Naive thymus-derived CD4-positive, alpha-beta T cell (primary cell): Measurements from ENCODE around the gene IAH1. TPM values are rescaled to one million over a fixed set of nuclear protein-coding genes. Genes with fewer than 3 reads are reported as not detected.

ENCODE experiments used
- ATAC-seq: fragments of 150-1000 bp; cut with Tn5 transposase; 2 replicates; pipeline ENCODE4 v1.10.0; 2021; ENCODE audit warnings: mild to moderate bottlenecking, moderate library complexity
- CTCF ChIA-PET: fragments of 350-600 bp; sonication (Branson Sonifier 250); formaldehyde crosslinking; loops from one replicate; lab custom pipeline; 2021; ENCODE audit warnings: antibody characterized with exemption; lab: Charles Lee
- POLR2A ChIA-PET: fragments of 350-600 bp; sonication (Branson Sonifier 250); formaldehyde crosslinking; loops from one replicate; lab custom pipeline; 2021; ENCODE audit warnings: antibody characterized with exemption, inconsistent platforms; lab: Charles Lee
- DNase-seq, 9 donors: peaks; one replicate each; pipeline versions ENCODE4 v3.0.0 to v3.0.0-alpha.2; 2020 to 2022; ENCODE audit warnings: mixed read lengths in 1 of 9
- H3K27ac ChIP-seq: one replicate; pipeline ENCODE4 v1.7.0; 2013; ENCODE audit warnings: mild to moderate bottlenecking, low read depth, low read length, moderate library complexity
- H3K27me3 ChIP-seq, 2 donors: one replicate each; pipeline ENCODE4 v1.7.0; 2013; ENCODE audit warnings: low read length in 2 of 2, mild to moderate bottlenecking in 2 of 2, moderate library complexity in 2 of 2; ENCODE audit not compliant: control insufficient read depth in 2 of 2, insufficient read depth in 2 of 2
- H3K36me3 ChIP-seq, 3 experiments: 1 replicate in 2 of 3; 2 replicates in 1 of 3; pipeline ENCODE4 v1.7.0; 2013; ENCODE audit warnings: low read length in 3 of 3, mild to moderate bottlenecking in 3 of 3, moderate library complexity in 1 of 3; ENCODE audit not compliant: insufficient read depth in 3 of 3, control insufficient read depth in 2 of 3
- H3K4me1 ChIP-seq, 2 donors: one replicate each; pipeline ENCODE4 v1.7.0; 2013; ENCODE audit warnings: low read length in 2 of 2, mild to moderate bottlenecking in 2 of 2, moderate library complexity in 1 of 2; ENCODE audit not compliant: control insufficient read depth in 2 of 2, insufficient read depth in 2 of 2
- H3K4me3 ChIP-seq: 2 replicates; pipeline ENCODE4 v1.7.0; 2013; ENCODE audit warnings: mild to moderate bottlenecking, low read length
- H3K9me3 ChIP-seq, 3 experiments: 1 replicate in 2 of 3; 2 replicates in 1 of 3; pipeline ENCODE4 v1.7.0; 2013; ENCODE audit warnings: low read length in 3 of 3; ENCODE audit not compliant: control insufficient read depth in 2 of 3
- H3K27ac Mint-ChIP-seq, 9 donors: one replicate each; pipeline ENCODE4 v1.8.0; 2020 to 2022; ENCODE audit warnings: mixed read lengths in 9 of 9, mild to moderate bottlenecking in 8 of 9, moderate library complexity in 5 of 9, inconsistent platforms in 2 of 9
- H3K27me3 Mint-ChIP-seq, 5 donors: one replicate each; pipeline ENCODE4 v1.8.0; 2021 to 2022; ENCODE audit warnings: mixed read lengths in 5 of 5, mild to moderate bottlenecking in 1 of 5
- H3K36me3 Mint-ChIP-seq, 5 donors: one replicate each; pipeline ENCODE4 v1.8.0; 2020 to 2022; ENCODE audit warnings: mixed read lengths in 5 of 5, mild to moderate bottlenecking in 3 of 5, inconsistent platforms in 1 of 5
- H3K4me1 Mint-ChIP-seq, 7 donors: one replicate each; pipeline ENCODE4 v1.8.0; 2020 to 2022; ENCODE audit warnings: mixed read lengths in 7 of 7, mild to moderate bottlenecking in 3 of 7, inconsistent platforms in 1 of 7
- H3K4me3 Mint-ChIP-seq, 10 donors: one replicate each; pipeline ENCODE4 v1.8.0; 2020 to 2022; ENCODE audit warnings: mild to moderate bottlenecking in 10 of 10, mixed read lengths in 10 of 10, moderate library complexity in 6 of 10, inconsistent platforms in 2 of 10
- H3K9me3 Mint-ChIP-seq, 11 donors: one replicate each; pipeline ENCODE4 v1.8.0; 2020 to 2022; ENCODE audit warnings: mixed read lengths in 11 of 11, mild to moderate bottlenecking in 4 of 11, inconsistent platforms in 1 of 11, moderate library complexity in 1 of 11
- intact Hi-C, 2 donors: fragments of 100-400 bp; cut with micrococcal nuclease; formaldehyde crosslinking; loops; one replicate each; pipeline ENCODE4 v1.15.1; 2023
- polyA plus RNA-seq, 2 donors: library from polyadenylated mRNA; unstranded; fragments of 300-500 nt; fragmentation: Illumina TruSeq; gene quantifications; one replicate each; pipeline ENCODE4 v1.2.3, GENCODE V29; 2021
- total RNA-seq, 6 experiments: library from RNA in 5 of 6; stranded (reverse) in 5 of 6; gene quantifications; 1 replicate in 5 of 6; 2 replicates in 1 of 6; pipeline ENCODE4 v1.2.3 and lab custom pipeline; 2021 to 2026

Gene IAH1
- total and polyA plus RNA-seq, 7 experiments from 2014 or later, result 43.9 to 77.5 (median 51.0) TPM

- CTCF ChIA-PET, result no interaction called here
These were observed 34.2 kb upstream of the IAH1 start for GRCh38 chr2:9440058-9440727.

GRCh38 chr2:9441556-9441955 lies 32.8 kb upstream of the IAH1 start:
- H3K27me3 Mint-ChIP-seq, result no peaks in the 10 kb centered on the region
- Histone ChIP-seq H3K27me3 (no peaks in the 10 kb centered on the region), H3K4me3 (no peak overlapping the region), H3K36me3 (peaks cover 0 to 61% (median 12%) of the 10 kb centered on the region in 3 experiments), H3K4me1 (no peaks in the 10 kb centered on the region), H3K27ac (no peak overlapping the region), H3K9me3 (no peaks in the 10 kb centered on the region)
- ATAC-seq (no peak), DNase-seq (no peak)
- intact Hi-C loops, result no loop called here
- CTCF ChIA-PET, result interaction anchor here (1.3 kb wide), 1 partner anchor 12 kb away, joined by 3 read pairs; no protein-coding TSS in a partner anchor
- no peak overlapping the region for H3K27ac Mint-ChIP-seq
- H3K36me3 Mint-ChIP-seq, result peaks cover 22 to 57% (median 43%) of the 10 kb centered on the region in 5 donors
- no peaks in the 10 kb centered on the region for H3K9me3 Mint-ChIP-seq
- H3K4me1 Mint-ChIP-seq, result peaks cover 0 to 8% (median 0%) of the 10 kb centered on the region in 7 donors
- no peak overlapping the region for H3K4me3 Mint-ChIP-seq
- POLR2A ChIA-PET, result no interaction called here

More at GRCh38 chr2:9440058-9440727, 34.2 kb upstream of the IAH1 start:
- no peaks in the 10 kb centered on the region for H3K4me1 ChIP-seq
- no peak overlapping the region for H3K27ac Mint-ChIP-seq
- peaks cover 0 to 4% (median 0%) of the 10 kb centered on the region in 7 donors for H3K4me1 Mint-ChIP-seq
- intact Hi-C loops, result no loop called here
- DNase-seq (no peak), ATAC-seq (no peak)
- peaks cover 0 to 60% (median 12%) of the 10 kb centered on the region in 3 experiments for H3K36me3 ChIP-seq
- H3K9me3 ChIP-seq, result no peaks in the 10 kb centered on the region
- H3K4me3 ChIP-seq, result no peak overlapping the region
- H3K4me3 Mint-ChIP-seq, result no peak overlapping the region
- H3K36me3 Mint-ChIP-seq, result peaks cover 18 to 58% (median 44%) of the 10 kb centered on the region in 5 donors
- POLR2A ChIA-PET, result no interaction called here
- H3K27me3 Mint-ChIP-seq, result no peaks in the 10 kb centered on the region
- H3K9me3 Mint-ChIP-seq, result no peaks in the 10 kb centered on the region
- H3K27ac ChIP-seq, result no peak overlapping the region
- H3K27me3 ChIP-seq, result no peaks in the 10 kb centered on the region

GRCh38 chr2:9443526-9443925 lies 30.8 kb upstream of the IAH1 start:
- Mint-ChIP-seq H3K27ac (peak overlapping the region in 1 of 9 donors; percentile 76), H3K9me3 (no peaks in the 10 kb centered on the region), H3K27me3 (no peaks in the 10 kb centered on the region), H3K36me3 (peaks cover 17 to 46% (median 40%) of the 10 kb centered on the region in 5 donors), H3K4me1 (peaks cover 0 to 8% (median 0%) of the 10 kb centered on the region in 7 donors), H3K4me3 (no peak overlapping the region)
- intact Hi-C loops, result no loop called here
- DNase-seq, result no peak
- H3K36me3 ChIP-seq, result peaks cover 0 to 58% (median 9%) of the 10 kb centered on the region in 3 experiments
- H3K9me3 ChIP-seq, result no peaks in the 10 kb centered on the region
- ChIA-PET POLR2A (no interaction called here), CTCF (no interaction called here)
- H3K4me3 ChIP-seq, result no peak overlapping the region
- no peak for ATAC-seq
- H3K27me3 ChIP-seq, result no peaks in the 10 kb centered on the region
- no peaks in the 10 kb centered on the region for H3K4me1 ChIP-seq
- H3K27ac ChIP-seq, result no peak overlapping the region

GRCh38 chr2:9445089-9445488 lies 29.3 kb upstream of the IAH1 start:
- intact Hi-C loops, result no loop called here
- no peaks in the 10 kb centered on the region for H3K27me3 ChIP-seq
- ChIA-PET POLR2A (no interaction called here), CTCF (no interaction called here)
- Mint-ChIP-seq H3K4me1 (peaks cover 0 to 8% (median 0%) of the 10 kb centered on the region in 7 donors), H3K9me3 (no peaks in the 10 kb centered on the region), H3K27ac (peak overlapping the region in 1 of 9 donors; percentile 43), H3K36me3 (peaks cover 22 to 46% (median 36%) of the 10 kb centered on the region in 5 donors), H3K4me3 (no peak overlapping the region), H3K27me3 (no peaks in the 10 kb centered on the region)
- H3K36me3 ChIP-seq, result peaks cover 0 to 58% (median 6%) of the 10 kb centered on the region in 3 experiments
- no peaks in the 10 kb centered on the region for H3K4me1 ChIP-seq
- DNase-seq (no peak), ATAC-seq (no peak)
- no peak overlapping the region for H3K27ac ChIP-seq
- no peaks in the 10 kb centered on the region for H3K9me3 ChIP-seq
- H3K4me3 ChIP-seq, result no peak overlapping the region

GRCh38 chr2:9451231-9451630 lies 23.1 kb upstream of the IAH1 start:
- no peaks in the 10 kb centered on the region for H3K27me3 ChIP-seq

GRCh38 chr2:9460441-9461017 lies 13.8 kb upstream of the IAH1 start:
- ATAC-seq, result no peak
- no peaks in the 10 kb centered on the region for H3K4me1 ChIP-seq
- Mint-ChIP-seq H3K27me3 (no peaks in the 10 kb centered on the region), H3K9me3 (no peaks in the 10 kb centered on the region), H3K27ac (peak overlapping the region in 1 of 9 donors; percentile 70), H3K4me1 (peaks cover 0 to 12% (median 0%) of the 10 kb centered on the region in 7 donors), H3K4me3 (no peak overlapping the region), H3K36me3 (peaks cover under 1 to 35% (median 19%) of the 10 kb centered on the region in 5 donors)
- intact Hi-C loops, result no loop called here
- POLR2A ChIA-PET, result no interaction called here
- peaks cover 0 to 41% (median 0%) of the 10 kb centered on the region in 3 experiments for H3K36me3 ChIP-seq
- H3K4me3 ChIP-seq, result no peak overlapping the region
- H3K27ac ChIP-seq, result no peak overlapping the region
- CTCF ChIA-PET, result no interaction called here
- no peaks in the 10 kb centered on the region for H3K9me3 ChIP-seq
- DNase-seq, result no peak
- no peaks in the 10 kb centered on the region for H3K27me3 ChIP-seq

More at GRCh38 chr2:9451231-9451630, 23.1 kb upstream of the IAH1 start:
- no peaks in the 10 kb centered on the region for H3K9me3 ChIP-seq
- intact Hi-C loops, result no loop called here
- H3K4me3 Mint-ChIP-seq, result no peak overlapping the region
- H3K36me3 Mint-ChIP-seq, result peaks cover 0 to 45% (median 21%) of the 10 kb centered on the region in 5 donors
- ATAC-seq (no peak), DNase-seq (no peak)
- CTCF ChIA-PET, result no interaction called here
- H3K27ac ChIP-seq, result no peak overlapping the region
- POLR2A ChIA-PET, result interaction anchor here (0.6 kb wide), 1 partner anchor 1681 kb away, joined by 3 read pairs; a partner anchor contains a TSS
- no peaks in the 10 kb centered on the region for H3K4me1 ChIP-seq
- H3K9me3 Mint-ChIP-seq, result no peaks in the 10 kb centered on the region
- H3K27me3 Mint-ChIP-seq, result no peaks in the 10 kb centered on the region
- no peak overlapping the region for H3K27ac Mint-ChIP-seq
- peaks cover 0 to 39% (median 11%) of the 10 kb centered on the region in 3 experiments for H3K36me3 ChIP-seq
- no peaks in the 10 kb centered on the region for H3K4me1 Mint-ChIP-seq
- no peak overlapping the region for H3K4me3 ChIP-seq
